GM19099 (cell line): ENCODE results near the gene SLC25A4.
A peak's percentile ranks its signal among the peaks of the same experiment; 100 is the strongest.

Source experiments
- POLR2A ChIP-seq: IDR thresholded peaks from 3 replicates; pipeline ENCODE4 v1.6.1; 2011; ENCODE audit warnings: low read depth; ENCODE audit not compliant: insufficient read length; ENCODE audit errors: extremely low read depth

The SLC25A4 gene

DNA sequence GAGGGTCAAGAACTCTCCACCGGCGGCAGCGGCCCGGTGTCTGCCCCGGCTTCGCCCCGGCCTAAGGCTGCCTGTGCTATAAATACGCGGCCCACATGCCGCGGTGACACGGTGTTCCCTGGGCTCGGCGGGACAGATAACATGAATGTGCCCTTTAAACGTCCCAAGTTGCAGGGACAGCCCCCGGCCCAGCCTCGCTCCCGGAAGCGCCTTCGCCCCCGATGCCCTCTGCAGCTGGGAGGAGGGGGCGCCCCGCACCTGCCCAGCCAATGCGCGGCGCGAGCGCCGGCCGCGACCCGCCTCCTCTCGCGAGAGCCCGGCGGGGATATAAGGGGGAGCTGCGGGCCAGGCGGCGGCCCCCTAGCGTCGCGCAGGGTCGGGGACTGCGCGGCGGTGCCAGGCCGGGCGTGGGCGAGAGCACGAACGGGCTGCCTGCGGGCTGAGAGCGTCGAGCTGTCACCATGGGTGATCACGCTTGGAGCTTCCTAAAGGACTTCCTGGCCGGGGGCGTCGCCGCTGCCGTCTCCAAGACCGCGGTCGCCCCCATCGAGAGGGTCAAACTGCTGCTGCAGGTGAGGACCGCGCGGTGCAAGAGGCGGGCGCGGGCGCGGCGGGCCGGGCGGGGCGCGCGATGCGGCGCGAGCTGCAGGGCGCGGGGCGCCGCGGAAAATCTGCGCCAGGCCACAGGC is at the start of gene SLC25A4:
SLC25A4 (plus strand) TSS at position 355 of the 689 bp plus-strand sequence; CDS start at position 462, 107 bp downstream.
- peak; percentile 99 for TF ChIP-seq POLR2A

GRCh38 chr4:185093603-185094002 is 49.5 kb upstream of the SLC25A4 start:
- no peak for TF ChIP-seq POLR2A

DNA sequence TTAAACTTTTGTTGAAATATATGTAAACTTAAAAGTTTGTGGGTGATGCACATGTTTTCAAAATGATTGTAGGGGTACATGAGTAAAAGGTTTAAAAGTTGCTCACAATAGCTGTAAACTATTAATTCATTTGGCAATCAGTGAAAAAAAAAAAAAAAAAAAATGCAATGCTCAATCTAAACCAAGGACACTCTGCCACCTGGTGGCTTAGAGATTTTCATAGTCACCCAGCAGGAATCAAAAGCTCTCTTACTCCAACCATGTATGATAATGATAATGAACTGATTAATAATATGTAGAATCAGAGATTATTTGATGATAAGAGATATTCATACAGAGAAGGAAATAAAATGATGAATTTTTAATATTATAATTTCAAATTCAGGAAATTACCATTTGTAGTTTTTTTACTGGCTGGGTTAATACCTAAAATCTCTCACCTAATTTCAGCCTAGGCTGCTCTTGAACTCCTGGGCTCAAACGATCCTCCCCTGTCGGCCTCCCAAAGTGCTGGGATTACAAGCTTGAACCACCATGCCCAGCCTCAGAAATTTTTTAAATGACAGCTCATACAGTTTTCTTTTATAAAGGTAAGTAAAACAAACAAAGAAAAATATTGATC is 46.9 kb upstream of the SLC25A4 start:
- no peak for TF ChIP-seq POLR2A

- TF ChIP-seq POLR2A, result no peak
These were observed 44.6 kb upstream of the SLC25A4 start for GRCh38 chr4:185098474-185098873.

DNA sequence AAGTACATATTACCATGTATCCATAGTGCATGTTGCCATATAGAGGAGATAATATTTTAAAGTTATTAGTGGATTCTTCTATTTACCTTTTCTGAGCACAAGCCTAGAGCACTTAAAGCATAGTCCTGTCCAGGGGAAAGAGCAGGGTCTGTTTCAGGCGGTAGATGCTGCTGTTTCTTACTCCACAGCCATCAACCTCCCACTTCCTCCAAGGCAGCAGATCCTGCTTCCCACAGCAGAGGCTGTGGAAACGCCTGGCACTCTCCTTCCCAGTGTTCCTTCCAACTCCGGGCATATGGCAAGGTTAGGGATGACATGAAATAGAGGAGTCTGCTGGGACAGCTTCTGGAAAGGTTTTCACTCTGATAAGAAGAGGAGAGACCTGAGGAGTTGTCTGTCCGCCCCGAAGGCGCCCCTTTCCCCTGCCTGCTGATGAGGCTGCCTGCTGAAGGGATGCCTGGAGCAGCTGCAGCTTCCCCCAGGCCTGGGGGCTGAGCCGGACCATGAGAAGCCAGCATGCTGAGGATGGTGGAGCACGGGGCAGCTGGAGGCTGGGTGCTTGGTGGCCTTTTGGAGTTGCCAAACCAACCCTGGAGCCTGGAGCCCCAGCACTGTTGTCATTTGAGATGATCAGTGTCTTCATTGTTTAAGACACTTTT is 43.9 kb upstream of the SLC25A4 start:
- no peak for TF ChIP-seq POLR2A

DNA sequence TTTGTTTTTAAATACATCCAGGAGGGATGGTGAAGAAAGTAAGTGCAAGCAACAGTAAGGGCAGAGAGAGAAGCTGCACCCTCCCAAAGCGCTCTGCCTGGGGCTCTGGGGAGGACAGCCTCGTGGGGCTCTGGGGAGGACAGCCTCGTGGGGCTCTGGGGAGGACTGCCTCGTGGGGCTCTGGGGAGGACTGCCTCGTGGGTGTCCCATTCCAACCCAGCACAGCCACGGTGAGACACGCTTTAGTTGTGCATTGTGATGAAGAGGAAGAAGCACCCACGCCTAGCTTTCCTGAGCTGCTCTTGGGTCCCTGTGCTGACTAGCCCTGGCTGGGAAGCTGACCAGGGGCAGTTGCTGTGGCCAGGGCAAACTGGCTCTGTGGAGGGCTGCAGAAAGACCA is 43.1 kb upstream of the SLC25A4 start:
- no peak for TF ChIP-seq POLR2A

DNA sequence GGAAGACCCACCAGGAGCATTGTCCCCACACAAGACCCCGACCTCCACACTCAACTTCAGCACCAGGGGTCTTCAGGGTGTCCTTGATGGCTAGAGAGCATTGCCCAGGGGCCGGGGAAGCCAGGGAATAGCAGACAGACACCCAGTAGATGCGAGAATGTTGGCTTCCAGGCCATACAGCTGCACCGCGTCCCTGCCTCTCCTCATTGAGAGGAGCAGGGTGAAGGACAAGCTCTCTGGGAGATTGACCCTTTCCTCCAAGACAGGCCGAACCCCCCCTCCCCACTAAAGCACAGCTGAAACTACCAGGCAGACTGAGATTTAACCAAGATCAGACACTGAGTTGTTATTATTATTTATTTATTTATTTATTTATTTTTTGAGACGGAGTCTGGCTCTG is 42.6 kb upstream of the SLC25A4 start:
- no peak for TF ChIP-seq POLR2A

GRCh38 chr4:185101354-185101890 is 41.6 kb upstream of the SLC25A4 start:
- TF ChIP-seq POLR2A, result no peak

GRCh38 chr4:185104733-185105132 is 38.3 kb upstream of the SLC25A4 start:
- TF ChIP-seq POLR2A, result no peak

- no peak for TF ChIP-seq POLR2A
These were observed 36.7 kb upstream of the SLC25A4 start for GRCh38 chr4:185106353-185106752.

GRCh38 chr4:185108185-185108584 is 34.9 kb upstream of the SLC25A4 start:
- TF ChIP-seq POLR2A, result no peak

DNA sequence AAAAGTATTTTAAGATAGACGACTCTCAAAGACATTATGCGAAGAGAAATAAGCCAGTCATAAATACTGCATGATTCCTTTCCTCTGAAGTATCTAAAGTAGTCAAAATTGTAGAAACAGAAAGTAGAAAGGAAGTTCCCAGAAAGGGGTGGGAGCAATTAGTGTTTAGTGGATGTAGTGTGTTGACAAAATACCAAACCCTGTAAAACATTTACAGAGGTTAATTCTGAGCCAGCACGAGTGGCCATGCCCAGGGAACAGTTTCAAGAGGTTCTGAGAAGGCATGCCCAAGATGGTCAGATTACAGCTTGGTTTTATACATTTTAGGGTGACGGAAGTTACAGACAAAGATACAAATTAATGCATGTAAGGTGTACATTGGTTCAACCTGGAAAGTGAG is 34.4 kb upstream of the SLC25A4 start:
- TF ChIP-seq POLR2A, result no peak

GRCh38 chr4:185109736-185110135 is 33.3 kb upstream of the SLC25A4 start:
- TF ChIP-seq POLR2A, result no peak

GRCh38 chr4:185110375-185110823 is 32.7 kb upstream of the SLC25A4 start:
- no peak for TF ChIP-seq POLR2A

DNA sequence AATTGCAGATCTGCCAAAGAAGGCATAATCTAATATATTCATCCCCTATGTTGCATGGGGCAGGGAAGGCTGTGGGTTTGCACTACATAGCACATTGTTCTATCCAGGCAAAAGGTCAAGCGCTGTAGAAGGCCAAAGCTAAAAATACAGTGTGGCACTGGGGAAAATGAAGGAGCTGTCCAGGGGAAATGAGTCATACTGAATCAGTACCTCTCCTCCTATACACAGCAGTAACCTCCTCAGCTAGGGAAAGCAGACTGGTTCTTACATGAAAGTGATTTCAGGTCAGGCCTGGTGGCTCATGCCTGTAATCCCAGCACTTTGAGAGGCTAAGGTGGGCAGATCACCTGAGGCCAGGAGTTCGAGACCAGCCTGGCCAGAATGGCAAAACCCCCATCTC is 31.0 kb upstream of the SLC25A4 start:
- TF ChIP-seq POLR2A, result no peak

- no peak for TF ChIP-seq POLR2A
These were observed 29.7 kb upstream of the SLC25A4 start for GRCh38 chr4:185113340-185113739.

DNA sequence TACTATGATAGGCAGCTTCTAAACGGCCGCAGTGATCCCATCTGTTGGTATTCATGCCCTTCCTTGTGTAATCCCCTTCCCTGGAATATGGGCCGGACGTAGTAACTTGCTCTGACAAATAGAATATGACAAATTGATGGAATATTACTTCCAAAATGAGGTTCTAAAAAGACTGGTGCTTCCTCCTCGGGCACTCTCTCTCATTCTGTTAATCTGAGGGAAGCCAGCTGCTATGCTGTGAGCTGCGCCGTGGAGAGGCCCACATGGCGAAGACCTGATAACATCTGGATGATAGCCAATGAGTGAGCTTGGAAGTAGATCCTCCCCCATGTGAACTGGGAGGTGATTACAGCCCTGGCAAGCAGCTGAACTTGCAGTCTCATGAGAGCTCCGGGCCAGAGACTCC is 27.2 kb upstream of the SLC25A4 start:
- no peak for TF ChIP-seq POLR2A
